Neutrophil (primary cell): Measurements from ENCODE around the gene COL12A1.
A peak's percentile ranks its signal among the peaks of the same experiment; 100 is the strongest.

Experiments used
- H3K27ac ChIP-seq: fragments of 200-600 bp; sonication (generic); 2 replicates; pipeline ENCODE4 v1.5.1; 2016; ENCODE audit warnings: mild to moderate bottlenecking, moderate library complexity
- H3K27me3 ChIP-seq: fragments of 200-600 bp; sonication (generic); 2 replicates; pipeline ENCODE4 v1.6.0; 2016; ENCODE audit warnings: mild to moderate bottlenecking
- H3K36me3 ChIP-seq: fragments of 200-600 bp; sonication (generic); 2 replicates; pipeline ENCODE4 v1.5.1; 2017
- H3K4me1 ChIP-seq, 2 experiments: fragments of 200-600 bp in 1 of 2; sonication (generic) in 1 of 2; 1 replicate in 1 of 2; 2 replicates in 1 of 2; pipeline versions ENCODE4 v1.5.1 to v1.6.1; 2013 to 2016; ENCODE audit warnings: low read depth in 1 of 2, low read length in 1 of 2, mild to moderate bottlenecking in 1 of 2, moderate library complexity in 1 of 2; ENCODE audit not compliant: control insufficient read depth in 1 of 2, insufficient read depth in 1 of 2
- H3K4me3 ChIP-seq, 2 experiments: fragments of 200-600 bp in 1 of 2; sonication (generic) in 1 of 2; 1 replicate in 1 of 2; 2 replicates in 1 of 2; pipeline ENCODE4 v1.5.1; 2013 to 2016; ENCODE audit warnings: low read depth in 1 of 2, low read length in 1 of 2, mild to moderate bottlenecking in 1 of 2, moderate library complexity in 1 of 2
- H3K9me3 ChIP-seq: fragments of 200-600 bp; sonication (generic); 2 replicates; pipeline ENCODE4 v1.5.1; 2016
- CTCF ChIP-seq: fragments of 200-600 bp; sonication (generic); IDR thresholded peaks from 2 replicates; pipeline ENCODE4 v1.5.1; 2016; ENCODE audit warnings: antibody characterized with exemption

The COL12A1 gene

GRCh38 chr6:75243333-75244062, 37.6 kb upstream of the COL12A1 start, which contains the start of gene COX7A2:
Gene COX7A2 (minus strand): TSS chr6:75243801. CDS start chr6:75243734, 67 bp downstream.
- Histone ChIP-seq H3K4me3 (peak within 1 kb of the TSS; percentile 76 to 82), H3K4me1 (peaks cover 9 to 16% of the 10 kb centered on the region in 2 experiments), H3K36me3 (peaks cover 29% of the 10 kb centered on the region), H3K27me3 (peaks cover 31% of the 10 kb centered on the region), H3K27ac (peak within 1 kb of the TSS; percentile 94), H3K9me3 (no peaks in the 10 kb centered on the region)
- TF ChIP-seq CTCF: no peak

DNA sequence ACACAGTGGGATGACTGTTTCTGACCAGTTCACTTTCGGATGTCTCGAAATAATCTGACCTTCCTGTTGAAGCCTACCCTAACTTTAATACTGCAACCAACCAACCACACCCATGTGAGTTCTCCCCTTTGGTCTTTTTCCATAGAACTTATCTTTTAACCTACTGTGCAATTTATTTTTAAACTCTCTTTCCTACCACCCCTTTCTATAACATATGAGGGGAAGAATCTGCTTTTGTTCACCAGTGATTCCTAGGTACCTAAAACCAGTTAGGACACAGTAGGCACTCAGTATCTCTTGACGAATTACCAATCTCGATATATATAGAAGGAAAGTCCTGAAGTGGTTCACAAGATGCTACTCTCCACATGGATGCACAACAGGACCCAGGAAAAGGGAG, 30.8 kb upstream of the COL12A1 start:
- no peak for TF ChIP-seq CTCF
- Histone ChIP-seq H3K27ac (no peak overlapping the region), H3K4me1 (no peaks in the 10 kb centered on the region), H3K4me3 (no peak overlapping the region), H3K27me3 (no peaks in the 10 kb centered on the region), H3K36me3 (peaks cover 51% of the 10 kb centered on the region), H3K9me3 (no peaks in the 10 kb centered on the region)

GRCh38 chr6:75235271-75235670, 29.4 kb upstream of the COL12A1 start:
- H3K27me3 ChIP-seq: no peaks in the 10 kb centered on the region
- H3K27ac ChIP-seq: no peak overlapping the region
- peaks cover 39% of the 10 kb centered on the region for H3K36me3 ChIP-seq
- no peaks in the 10 kb centered on the region for H3K4me1 ChIP-seq
- H3K9me3 ChIP-seq: no peaks in the 10 kb centered on the region
- no peak overlapping the region for H3K4me3 ChIP-seq
- TF ChIP-seq CTCF: no peak

GRCh38 chr6:75234126-75234865, 28.4 kb upstream of the COL12A1 start:
- Histone ChIP-seq H3K9me3 (no peaks in the 10 kb centered on the region), H3K36me3 (peaks cover 30% of the 10 kb centered on the region), H3K4me1 (no peaks in the 10 kb centered on the region), H3K27ac (no peak overlapping the region), H3K27me3 (no peaks in the 10 kb centered on the region), H3K4me3 (no peak overlapping the region)
- no peak for TF ChIP-seq CTCF

DNA sequence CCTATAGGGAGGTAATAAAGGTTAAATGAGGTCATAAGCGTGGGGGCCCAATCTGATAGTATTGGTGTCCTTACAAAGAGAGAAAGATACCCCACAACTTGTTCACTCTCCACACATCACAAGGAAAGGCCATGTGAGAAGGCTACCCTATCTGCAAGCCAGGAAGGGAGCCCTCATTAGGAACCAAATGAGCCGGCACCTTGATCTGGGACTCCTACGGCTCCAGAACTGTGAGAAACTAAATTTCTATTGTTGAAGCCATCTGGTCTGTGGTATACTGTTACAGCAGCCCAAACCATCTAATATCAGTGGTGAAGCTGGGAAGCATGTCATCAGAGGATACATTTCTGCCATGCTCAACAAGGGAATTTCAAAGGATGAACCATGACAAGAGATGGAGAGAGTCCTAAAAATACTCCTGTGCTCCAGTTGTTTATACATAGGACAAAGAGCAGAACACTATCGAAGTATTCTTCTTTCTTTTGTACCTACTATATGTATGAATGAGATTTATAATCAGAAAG, 27.3 kb upstream of the COL12A1 start:
- Histone ChIP-seq H3K36me3 (peaks cover 23% of the 10 kb centered on the region), H3K27me3 (peaks cover 4% of the 10 kb centered on the region), H3K27ac (no peak overlapping the region), H3K4me1 (no peaks in the 10 kb centered on the region), H3K9me3 (no peaks in the 10 kb centered on the region), H3K4me3 (no peak overlapping the region)
- TF ChIP-seq CTCF: no peak
